Naive thymus-derived CD4-positive, alpha-beta T cell (primary cell): Measurements from ENCODE around the gene C6orf62. TPM values are rescaled to one million over a fixed set of nuclear protein-coding genes. Genes with fewer than 3 reads are reported as not detected.
A peak's percentile ranks its signal among the peaks of the same experiment; 100 is the strongest.
"Not testable (repeated sequence)": the region's sequence is repeated elsewhere in the genome, so short reads cannot be mapped to it uniquely, and the experiment has no call there.

Source experiments
- ATAC-seq: fragments of 150-1000 bp; cut with Tn5 transposase; 2 replicates; pipeline ENCODE4 v1.10.0; 2021; ENCODE audit warnings: mild to moderate bottlenecking, moderate library complexity
- CTCF ChIA-PET: fragments of 350-600 bp; sonication (Branson Sonifier 250); formaldehyde crosslinking; loops from one replicate; lab custom pipeline; 2021; ENCODE audit warnings: antibody characterized with exemption; lab: Charles Lee
- POLR2A ChIA-PET: fragments of 350-600 bp; sonication (Branson Sonifier 250); formaldehyde crosslinking; loops from one replicate; lab custom pipeline; 2021; ENCODE audit warnings: antibody characterized with exemption, inconsistent platforms; lab: Charles Lee
- DNase-seq, 9 donors: peaks; one replicate each; pipeline versions ENCODE4 v3.0.0 to v3.0.0-alpha.2; 2020 to 2022; ENCODE audit warnings: mixed read lengths in 1 of 9
- H3K27ac ChIP-seq: one replicate; pipeline ENCODE4 v1.7.0; 2013; ENCODE audit warnings: mild to moderate bottlenecking, low read depth, low read length, moderate library complexity
- H3K27me3 ChIP-seq, 2 donors: one replicate each; pipeline ENCODE4 v1.7.0; 2013; ENCODE audit warnings: low read length in 2 of 2, mild to moderate bottlenecking in 2 of 2, moderate library complexity in 2 of 2; ENCODE audit not compliant: control insufficient read depth in 2 of 2, insufficient read depth in 2 of 2
- H3K36me3 ChIP-seq, 3 experiments: 1 replicate in 2 of 3; 2 replicates in 1 of 3; pipeline ENCODE4 v1.7.0; 2013; ENCODE audit warnings: low read length in 3 of 3, mild to moderate bottlenecking in 3 of 3, moderate library complexity in 1 of 3; ENCODE audit not compliant: insufficient read depth in 3 of 3, control insufficient read depth in 2 of 3
- H3K4me1 ChIP-seq, 2 donors: one replicate each; pipeline ENCODE4 v1.7.0; 2013; ENCODE audit warnings: low read length in 2 of 2, mild to moderate bottlenecking in 2 of 2, moderate library complexity in 1 of 2; ENCODE audit not compliant: control insufficient read depth in 2 of 2, insufficient read depth in 2 of 2
- H3K4me3 ChIP-seq: 2 replicates; pipeline ENCODE4 v1.7.0; 2013; ENCODE audit warnings: mild to moderate bottlenecking, low read length
- H3K9me3 ChIP-seq, 3 experiments: 1 replicate in 2 of 3; 2 replicates in 1 of 3; pipeline ENCODE4 v1.7.0; 2013; ENCODE audit warnings: low read length in 3 of 3; ENCODE audit not compliant: control insufficient read depth in 2 of 3
- H3K27ac Mint-ChIP-seq, 9 donors: one replicate each; pipeline ENCODE4 v1.8.0; 2020 to 2022; ENCODE audit warnings: mixed read lengths in 9 of 9, mild to moderate bottlenecking in 8 of 9, moderate library complexity in 5 of 9, inconsistent platforms in 2 of 9
- H3K27me3 Mint-ChIP-seq, 5 donors: one replicate each; pipeline ENCODE4 v1.8.0; 2021 to 2022; ENCODE audit warnings: mixed read lengths in 5 of 5, mild to moderate bottlenecking in 1 of 5
- H3K36me3 Mint-ChIP-seq, 5 donors: one replicate each; pipeline ENCODE4 v1.8.0; 2020 to 2022; ENCODE audit warnings: mixed read lengths in 5 of 5, mild to moderate bottlenecking in 3 of 5, inconsistent platforms in 1 of 5
- H3K4me1 Mint-ChIP-seq, 7 donors: one replicate each; pipeline ENCODE4 v1.8.0; 2020 to 2022; ENCODE audit warnings: mixed read lengths in 7 of 7, mild to moderate bottlenecking in 3 of 7, inconsistent platforms in 1 of 7
- H3K4me3 Mint-ChIP-seq, 10 donors: one replicate each; pipeline ENCODE4 v1.8.0; 2020 to 2022; ENCODE audit warnings: mild to moderate bottlenecking in 10 of 10, mixed read lengths in 10 of 10, moderate library complexity in 6 of 10, inconsistent platforms in 2 of 10
- H3K9me3 Mint-ChIP-seq, 11 donors: one replicate each; pipeline ENCODE4 v1.8.0; 2020 to 2022; ENCODE audit warnings: mixed read lengths in 11 of 11, mild to moderate bottlenecking in 4 of 11, inconsistent platforms in 1 of 11, moderate library complexity in 1 of 11
- intact Hi-C, 2 donors: fragments of 100-400 bp; cut with micrococcal nuclease; formaldehyde crosslinking; loops; one replicate each; pipeline ENCODE4 v1.15.1; 2023
- polyA plus RNA-seq, 2 donors: library from polyadenylated mRNA; unstranded; fragments of 300-500 nt; fragmentation: Illumina TruSeq; gene quantifications; one replicate each; pipeline ENCODE4 v1.2.3, GENCODE V29; 2021
- total RNA-seq, 6 experiments: library from RNA in 5 of 6; stranded (reverse) in 5 of 6; gene quantifications; 1 replicate in 5 of 6; 2 replicates in 1 of 6; pipeline ENCODE4 v1.2.3 and lab custom pipeline; 2021 to 2026

The C6orf62 gene
- total and polyA plus RNA-seq, 7 experiments from 2014 or later = 102 to 162 (median 130) TPM

DNA sequence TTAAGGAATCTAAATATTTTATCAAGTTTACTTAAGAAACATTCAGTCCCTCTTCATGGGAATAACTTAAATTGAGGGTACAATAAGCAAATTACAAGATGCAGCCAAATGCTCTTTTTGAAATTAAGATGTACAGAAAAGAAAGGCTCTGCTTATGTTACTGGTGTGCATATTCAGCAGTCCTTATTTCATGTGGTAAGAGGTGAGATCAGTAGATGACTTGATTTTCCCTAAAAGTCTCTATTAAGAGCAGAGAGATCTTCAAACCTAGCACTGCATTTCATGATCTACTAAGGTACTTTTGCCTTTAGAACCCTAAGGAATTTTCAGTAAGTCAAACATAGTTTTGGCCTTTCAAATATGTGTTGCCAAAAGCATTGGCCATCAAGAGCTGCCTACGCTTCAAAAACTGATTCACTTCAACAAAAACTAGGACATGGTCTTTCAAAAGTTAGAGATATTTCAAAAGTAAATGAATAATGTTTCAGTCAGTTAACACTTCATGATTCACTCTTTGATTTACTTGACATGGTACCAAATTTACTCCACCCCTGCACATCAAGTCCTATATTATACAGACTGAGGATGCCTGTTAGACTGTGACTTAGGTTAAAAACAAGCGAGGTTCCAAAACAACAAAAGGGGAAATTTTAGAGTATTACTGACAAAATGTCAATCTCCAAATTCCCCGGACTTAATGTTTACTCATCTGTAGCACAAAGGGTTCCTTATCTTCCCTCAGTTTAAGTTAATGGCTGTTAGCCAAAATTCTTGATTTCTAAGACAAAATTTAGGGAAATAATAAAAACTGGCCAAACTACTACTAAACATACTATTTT is 19.2 kb downstream of the C6orf62 start:
- intact Hi-C loops = loop anchor here (5.0 to 10.0 kb wide), 2 partner anchors 318 to 415 kb away; no protein-coding TSS in a partner anchor

DNA sequence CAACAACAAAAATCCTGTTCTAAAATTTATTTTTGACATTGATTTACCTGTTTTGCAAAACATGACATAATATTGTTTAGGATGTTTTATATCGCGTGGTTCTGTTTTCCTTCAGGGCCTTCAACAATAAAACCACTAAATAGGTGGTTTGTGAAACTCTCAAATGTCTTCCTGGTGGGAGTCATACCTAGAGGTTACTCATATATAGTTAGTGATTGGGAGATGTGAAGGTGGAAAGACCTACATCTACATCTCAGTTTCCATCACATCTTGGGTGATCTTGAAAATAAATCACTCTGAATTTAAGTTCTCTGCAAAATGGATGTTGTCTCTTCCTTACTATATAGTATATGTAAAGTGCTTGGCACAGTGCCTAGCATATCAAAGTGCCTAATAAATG is 22.9 kb downstream of the C6orf62 start:
- intact Hi-C loops = loop anchor here in 1 of 2 donors (10.0 kb wide), 1 partner anchor 411 kb away; no protein-coding TSS in a partner anchor
- no peaks in the 10 kb centered on the region for H3K9me3 ChIP-seq
- no peak overlapping the region for H3K4me3 Mint-ChIP-seq
- H3K4me3 ChIP-seq = no peak overlapping the region
- H3K9me3 Mint-ChIP-seq = no peaks in the 10 kb centered on the region
- peaks cover 7 to 30% (median 21%) of the 10 kb centered on the region in 7 donors for H3K4me1 Mint-ChIP-seq
- no peaks in the 10 kb centered on the region for H3K27me3 Mint-ChIP-seq
- POLR2A ChIA-PET = interaction anchor here (0.6 kb wide), 1 partner anchor 337 kb away, joined by 4 read pairs; no protein-coding TSS in a partner anchor
- ATAC-seq (no peak), DNase-seq (no peak)
- H3K4me1 ChIP-seq = peaks cover 0 to 6% of the 10 kb centered on the region in 2 donors
- peak overlapping the region in 3 of 9 donors; percentile 41 to 61 (median 54) for H3K27ac Mint-ChIP-seq
- H3K36me3 Mint-ChIP-seq = peaks cover 0 to 5% (median 0%) of the 10 kb centered on the region in 5 donors
- H3K27me3 ChIP-seq = no peaks in the 10 kb centered on the region
- no peak overlapping the region for H3K27ac ChIP-seq
- CTCF ChIA-PET = interaction anchor here (0.7 to 2.9 kb wide), 5 partner anchors 101 to 322 kb away, joined by 3 to 14 read pairs (median 9); no protein-coding TSS in a partner anchor
- peaks cover 0 to 7% (median 0%) of the 10 kb centered on the region in 3 experiments for H3K36me3 ChIP-seq

More for the DNA sequence above, 19.2 kb downstream of the C6orf62 start:
- peaks cover 0 to 16% (median 8%) of the 10 kb centered on the region in 5 donors for H3K36me3 Mint-ChIP-seq
- DNase-seq (no peak), ATAC-seq (no peak)
- Histone ChIP-seq H3K27ac (no peak overlapping the region), H3K4me1 (no peaks in the 10 kb centered on the region), H3K27me3 (no peaks in the 10 kb centered on the region), H3K9me3 (no peaks in the 10 kb centered on the region), H3K36me3 (peaks cover 7 to 30% (median 8%) of the 10 kb centered on the region in 3 experiments), H3K4me3 (no peak overlapping the region)
- H3K27ac Mint-ChIP-seq = peak overlapping the region in 8 of 9 donors; percentile 14 to 68 (median 30)
- no peak overlapping the region for H3K4me3 Mint-ChIP-seq
- no peaks in the 10 kb centered on the region for H3K27me3 Mint-ChIP-seq
- H3K4me1 Mint-ChIP-seq = peaks cover 8 to 28% (median 17%) of the 10 kb centered on the region in 7 donors
- no peaks in the 10 kb centered on the region for H3K9me3 Mint-ChIP-seq
- ChIA-PET CTCF (no interaction called here), POLR2A (interaction anchor here (0.6 to 1.2 kb wide), 3 partner anchors 33 to 327 kb away, joined by 3 read pairs; partner anchors contain the start of genes KIAA0319 and TDP2)

DNA sequence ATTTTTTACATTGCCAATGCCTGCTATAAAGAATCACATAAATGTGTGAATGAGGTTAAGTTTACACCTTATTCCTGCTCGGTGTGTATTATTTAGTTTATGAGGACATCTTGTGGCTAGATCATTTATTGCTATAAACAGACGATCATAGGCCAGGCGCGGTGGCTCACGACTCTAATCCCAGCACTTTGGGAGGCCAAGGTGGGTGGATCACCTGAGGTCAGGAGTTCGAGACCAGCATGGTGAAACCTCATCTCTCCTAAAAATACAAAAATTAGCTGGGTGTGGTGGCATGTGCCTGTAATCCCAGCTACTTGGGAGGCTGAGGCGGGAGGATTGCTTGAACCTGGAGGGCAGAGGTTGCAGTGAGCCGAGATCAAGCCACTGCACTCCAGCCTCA is 23.3 kb downstream of the C6orf62 start:
- H3K4me3 Mint-ChIP-seq, H3K9me3 Mint-ChIP-seq, H3K36me3 Mint-ChIP-seq, H3K4me3 ChIP-seq, H3K4me1 ChIP-seq, H3K9me3 ChIP-seq, H3K27me3 ChIP-seq, H3K27me3 Mint-ChIP-seq, H3K27ac ChIP-seq, POLR2A ChIA-PET, H3K36me3 ChIP-seq: not testable (repeated sequence)
- ATAC-seq = peak; percentile 88
- intact Hi-C loops = loop anchor here (1.0 to 10.0 kb wide), 11 partner anchors 71 to 412 kb away; no protein-coding TSS in a partner anchor
- peak in 7 of 9 donors; percentile 32 to 66 (median 55) for DNase-seq
- CTCF ChIA-PET = interaction anchor here (2.2 to 2.9 kb wide), 3 partner anchors 111 to 116 kb away, joined by 9 to 14 read pairs (median 10); no protein-coding TSS in a partner anchor
- Mint-ChIP-seq H3K4me1 (peaks cover 8 to 26% (median 21%) of the 10 kb centered on the region in 7 donors), H3K27ac (peak overlapping the region in 7 of 9 donors; percentile 18 to 90 (median 49))

DNA sequence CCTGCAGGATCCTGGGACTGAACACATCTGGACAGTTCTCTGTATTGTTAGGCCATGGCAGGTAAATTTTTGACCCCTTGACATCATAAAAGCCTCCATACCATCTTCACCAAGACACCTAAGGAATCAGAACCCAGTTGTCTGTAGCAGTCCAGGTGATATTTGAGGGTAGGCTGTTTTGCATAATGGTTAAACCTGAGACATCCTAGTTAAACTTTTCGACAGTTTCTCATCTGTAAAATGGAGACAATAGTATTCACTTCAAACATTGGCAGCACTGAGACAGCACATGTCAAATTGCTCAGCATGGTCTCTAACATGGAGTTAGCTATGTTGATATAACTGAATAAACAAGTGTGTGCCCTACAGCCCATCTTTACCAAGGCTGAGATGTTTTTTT is 24.8 kb downstream of the C6orf62 start:
- Mint-ChIP-seq H3K9me3 (no peaks in the 10 kb centered on the region), H3K27me3 (no peaks in the 10 kb centered on the region), H3K36me3 (peaks cover 0 to 5% (median 0%) of the 10 kb centered on the region in 5 donors), H3K27ac (no peak overlapping the region), H3K4me3 (no peak overlapping the region), H3K4me1 (peaks cover 9 to 24% (median 21%) of the 10 kb centered on the region in 7 donors)
- POLR2A ChIA-PET = interaction anchor here (1.2 kb wide), 1 partner anchor 28 kb away, joined by 5 read pairs; the partner anchor contains the start of genes ACOT13 and TDP2
- H3K4me1 ChIP-seq = peaks cover 0 to 6% of the 10 kb centered on the region in 2 donors
- no peak overlapping the region for H3K27ac ChIP-seq
- H3K27me3 ChIP-seq = no peaks in the 10 kb centered on the region
- intact Hi-C loops = loop anchor here (2.0 to 10.0 kb wide), 3 partner anchors 169 to 409 kb away; no protein-coding TSS in a partner anchor
- no peak overlapping the region for H3K4me3 ChIP-seq
- ATAC-seq = no peak
- CTCF ChIA-PET = interaction anchor here (2.2 to 2.4 kb wide), 2 partner anchors 110 to 115 kb away, joined by 9 read pairs; no protein-coding TSS in a partner anchor
- H3K36me3 ChIP-seq = no peaks in the 10 kb centered on the region
- no peak for DNase-seq
- H3K9me3 ChIP-seq = no peaks in the 10 kb centered on the region

DNA sequence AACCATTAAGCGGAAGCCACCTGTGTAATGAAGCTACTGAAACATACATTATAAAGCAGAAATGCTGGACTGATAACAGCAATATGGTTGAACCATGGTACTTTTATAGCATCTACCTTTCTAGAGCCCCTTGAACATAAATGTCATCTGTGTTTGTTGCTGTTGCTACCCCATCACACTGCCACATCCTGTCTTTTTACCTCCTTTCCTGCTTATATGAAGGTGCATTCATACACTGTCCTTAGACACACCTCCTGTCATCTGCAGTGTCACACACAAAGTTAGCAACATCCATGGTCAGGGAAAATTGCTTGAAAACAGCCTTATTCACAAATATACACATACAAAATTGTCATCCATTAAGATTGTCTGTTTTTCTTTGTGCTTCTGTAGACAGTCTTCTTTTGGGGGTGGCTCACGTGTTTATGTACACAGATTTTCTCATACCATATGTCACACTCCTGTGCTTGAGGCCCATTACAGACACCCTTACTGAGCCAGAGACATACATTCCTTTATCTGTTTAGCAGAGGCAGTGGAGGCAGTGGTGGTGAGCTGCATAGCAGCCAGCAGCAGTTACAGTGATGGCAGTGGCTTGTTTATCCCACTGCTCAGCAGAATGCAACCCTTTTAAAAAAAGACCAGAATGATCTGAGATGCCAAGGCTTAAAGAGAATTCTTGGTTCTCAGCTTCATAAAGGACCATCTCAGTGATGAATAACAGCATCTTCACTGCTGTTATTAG is 25.9 kb downstream of the C6orf62 start:
- no peak overlapping the region for H3K4me3 Mint-ChIP-seq
- ChIA-PET POLR2A (no interaction called here), CTCF (interaction anchor here (0.7 to 2.2 kb wide), 4 partner anchors 38 to 112 kb away, joined by 3 to 9 read pairs (median 5); no protein-coding TSS in a partner anchor)
- Histone ChIP-seq H3K4me1 (peaks cover 0 to 6% of the 10 kb centered on the region in 2 donors), H3K36me3 (no peaks in the 10 kb centered on the region), H3K27ac (no peak overlapping the region), H3K4me3 (no peak overlapping the region), H3K27me3 (no peaks in the 10 kb centered on the region), H3K9me3 (no peaks in the 10 kb centered on the region)
- H3K27me3 Mint-ChIP-seq = no peaks in the 10 kb centered on the region
- ATAC-seq (no peak), DNase-seq (peak in 3 of 9 donors; percentile 5 to 13 (median 11))
- H3K4me1 Mint-ChIP-seq = peaks cover 9 to 24% (median 18%) of the 10 kb centered on the region in 7 donors
- H3K36me3 Mint-ChIP-seq = peaks cover 0 to 4% (median 0%) of the 10 kb centered on the region in 5 donors
- no peaks in the 10 kb centered on the region for H3K9me3 Mint-ChIP-seq
- H3K27ac Mint-ChIP-seq = peak overlapping the region in 4 of 9 donors; percentile 1 to 60 (median 28)
- intact Hi-C loops = loop anchor here in 1 of 2 donors (10.0 kb wide), 1 partner anchor 408 kb away; no protein-coding TSS in a partner anchor

DNA sequence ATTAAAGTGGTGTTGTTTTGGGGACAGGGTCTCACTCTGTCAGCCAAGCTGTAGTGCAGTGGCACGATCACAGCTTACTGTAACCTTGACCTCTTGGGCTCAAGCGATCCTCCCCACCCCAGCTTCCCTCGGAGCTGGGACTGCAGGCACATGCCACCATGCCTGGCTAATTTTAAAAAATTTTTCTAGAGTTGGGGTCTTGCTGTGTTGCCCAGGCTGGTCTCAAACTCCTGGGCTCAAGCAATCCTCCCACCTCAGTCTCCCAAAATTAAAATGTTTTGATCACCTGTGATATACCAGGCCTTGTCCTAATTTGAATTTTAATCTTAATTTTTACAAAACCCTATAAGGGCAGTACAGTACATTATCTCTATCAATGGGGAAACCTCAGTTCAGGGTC is 26.5 kb downstream of the C6orf62 start:
- no peaks in the 10 kb centered on the region for H3K27me3 Mint-ChIP-seq
- H3K36me3 ChIP-seq = peaks cover 0 to 1% (median 0%) of the 10 kb centered on the region in 3 experiments
- H3K36me3 Mint-ChIP-seq = peaks cover under 1 to 2% (median under 1%) of the 10 kb centered on the region in 5 donors
- ChIA-PET POLR2A (no interaction called here), CTCF (interaction anchor here (1.0 to 1.4 kb wide), 2 partner anchors 37 to 112 kb away, joined by 4 to 6 read pairs; no protein-coding TSS in a partner anchor)
- no peak overlapping the region for H3K27ac ChIP-seq
- H3K4me3 Mint-ChIP-seq = no peak overlapping the region
- no peak for DNase-seq
- intact Hi-C loops = loop anchor here in 1 of 2 donors (10.0 kb wide), 1 partner anchor 408 kb away; no protein-coding TSS in a partner anchor
- no peak overlapping the region for H3K27ac Mint-ChIP-seq
- no peaks in the 10 kb centered on the region for H3K27me3 ChIP-seq
- peaks cover 0 to 6% of the 10 kb centered on the region in 2 donors for H3K4me1 ChIP-seq
- no peaks in the 10 kb centered on the region for H3K9me3 Mint-ChIP-seq
- H3K4me1 Mint-ChIP-seq = peaks cover 9 to 24% (median 16%) of the 10 kb centered on the region in 7 donors
- no peak for ATAC-seq
- H3K9me3 ChIP-seq = no peaks in the 10 kb centered on the region
- no peak overlapping the region for H3K4me3 ChIP-seq
